HG03135 (cell line): ENCODE data around the gene KIF6.

Source experiments
- ATAC-seq: cut with Tn5 transposase; IDR thresholded peaks from one replicate; pipeline ENCODE4 v1.9.1; 2021; ENCODE audit warnings: mild to moderate bottlenecking, moderate library complexity; ENCODE audit not compliant: unreplicated experiment

The KIF6 gene

DNA sequence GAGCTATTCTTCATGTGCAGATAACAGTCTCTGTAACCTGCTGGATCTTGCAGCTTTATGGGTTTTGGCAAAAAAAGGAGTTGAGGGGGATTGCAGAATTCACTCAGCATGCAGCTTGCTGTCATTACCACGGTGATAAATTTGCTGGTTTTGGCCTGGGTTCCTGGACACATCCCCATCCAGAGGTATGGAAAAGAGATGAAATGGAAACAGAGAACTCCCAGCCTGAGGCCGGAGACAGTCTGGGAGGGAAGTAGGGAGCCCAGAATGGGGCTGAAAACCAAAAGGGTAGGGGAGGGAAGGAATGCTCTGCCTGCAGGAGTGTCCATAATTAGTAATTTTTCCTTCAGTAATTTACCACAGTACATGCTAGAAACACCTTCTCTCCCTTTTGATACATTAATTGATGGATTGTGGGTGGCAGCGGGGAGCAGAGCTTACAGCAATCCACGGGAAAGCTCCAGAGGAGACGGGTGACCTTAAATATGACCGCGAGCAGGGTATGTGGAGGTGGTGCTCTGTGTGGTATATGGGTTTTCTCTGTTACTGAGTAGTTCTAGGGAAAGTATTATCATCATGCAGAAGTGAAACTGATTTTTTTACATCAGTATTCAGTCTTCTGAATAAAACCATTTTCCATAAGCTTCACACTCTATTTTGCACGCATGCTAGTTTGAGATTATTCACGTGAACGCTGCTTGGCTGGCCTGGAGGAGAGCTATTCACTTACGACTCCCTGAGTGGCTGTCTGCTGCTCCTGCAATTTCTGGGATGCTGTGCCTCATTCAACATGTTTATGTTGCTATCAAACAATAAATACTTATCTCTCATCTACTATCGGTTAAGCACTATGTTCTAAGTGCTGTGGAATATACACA lies 336.4 kb downstream of the KIF6 start:
- ATAC-seq = peak; percentile 68

GRCh38 chr6:39387785-39388184 lies 337.4 kb downstream of the KIF6 start:
- ATAC-seq = no peak

GRCh38 chr6:39386487-39386886 lies 338.7 kb downstream of the KIF6 start:
- ATAC-seq = no peak

DNA sequence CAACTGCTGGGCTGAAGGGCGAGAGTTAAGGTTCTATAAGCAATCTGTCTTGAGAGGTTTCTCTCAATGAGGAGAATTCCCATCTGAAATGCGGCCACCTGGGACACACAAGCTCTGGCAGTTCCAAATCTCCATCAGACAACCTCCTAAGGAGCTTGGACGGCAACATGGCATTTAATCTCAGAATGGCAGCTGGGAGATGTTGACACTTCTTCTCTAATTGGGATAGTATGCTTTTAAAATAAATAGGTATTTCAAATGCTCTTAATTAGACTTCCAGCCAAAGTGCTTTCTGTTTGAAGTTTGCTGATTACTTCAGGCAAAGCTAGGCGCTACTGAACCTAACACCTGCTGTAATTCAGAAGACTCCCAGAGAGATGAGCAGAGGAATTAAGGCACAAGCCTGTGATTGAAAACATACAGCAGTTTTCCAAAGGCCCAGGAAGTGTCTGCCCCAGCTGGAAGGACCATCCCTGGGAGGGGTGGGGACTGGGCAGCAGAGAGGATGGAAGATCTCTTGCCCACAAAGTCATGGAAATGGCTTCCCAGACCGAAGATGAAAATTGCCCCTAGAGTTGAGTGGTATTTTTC lies 343.6 kb downstream of the KIF6 start:
- no peak for ATAC-seq

GRCh38 chr6:39380837-39381549 lies 344.2 kb downstream of the KIF6 start:
- no peak for ATAC-seq

- ATAC-seq = no peak
Observed at GRCh38 chr6:39378960-39379425, 346.2 kb downstream of the KIF6 start.

DNA sequence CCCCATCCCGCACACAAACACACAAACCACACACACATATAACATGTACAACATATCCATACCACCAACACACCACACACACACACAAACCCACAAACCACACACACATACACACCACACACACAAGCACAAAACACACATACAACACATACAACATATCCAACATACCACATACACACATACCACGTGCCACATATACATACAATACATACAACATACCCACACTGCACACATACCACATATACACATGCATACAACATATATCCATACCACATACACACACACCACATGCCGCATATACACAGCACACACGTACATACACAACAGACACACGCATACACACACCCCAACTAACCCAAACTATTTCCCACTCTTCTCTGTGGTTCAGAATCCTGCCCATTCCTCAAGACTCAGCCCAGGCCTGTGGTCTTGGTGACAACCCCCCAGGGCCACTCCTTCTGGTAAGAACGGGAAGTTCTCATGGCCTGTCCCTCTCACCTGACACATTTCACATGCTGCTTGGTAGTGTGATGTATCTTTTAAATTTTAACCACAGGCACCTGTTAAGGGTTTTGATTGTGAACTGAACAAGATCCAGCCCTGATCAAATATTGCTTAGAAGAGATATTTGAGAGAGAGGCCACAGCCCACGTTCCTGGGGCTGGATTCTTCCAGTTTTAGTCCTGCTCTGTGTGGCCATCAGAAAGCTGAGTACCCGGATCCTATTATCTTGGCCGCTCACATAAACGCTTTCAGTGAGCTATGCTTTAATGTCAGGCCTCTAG lies 346.8 kb downstream of the KIF6 start:
- ATAC-seq = no peak

DNA sequence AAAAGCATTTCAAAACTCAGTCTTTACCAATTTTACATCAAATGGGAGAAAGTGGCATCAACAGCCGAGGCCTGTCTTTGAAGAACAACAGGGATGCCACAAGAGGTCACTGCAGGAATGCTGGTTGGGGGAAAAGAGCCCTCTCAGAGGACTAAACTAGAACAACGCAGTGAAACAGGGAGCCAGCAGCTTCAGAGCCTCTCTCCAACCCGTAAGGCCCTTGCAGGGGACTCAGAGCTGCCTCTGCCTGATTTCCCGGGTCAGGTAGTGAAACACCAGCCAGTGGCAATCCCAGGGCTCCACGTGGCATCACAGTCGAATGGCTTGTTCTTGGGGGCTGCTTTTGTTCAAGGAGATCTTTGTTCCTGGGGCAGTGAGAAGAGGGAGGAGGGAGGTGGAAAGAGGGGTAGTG lies 347.7 kb downstream of the KIF6 start:
- ATAC-seq = no peak

- no peak for ATAC-seq
Observed at GRCh38 chr6:39375405-39375804, 349.8 kb downstream of the KIF6 start.

GRCh38 chr6:39370390-39370789 lies 354.8 kb downstream of the KIF6 start:
- no peak for ATAC-seq

DNA sequence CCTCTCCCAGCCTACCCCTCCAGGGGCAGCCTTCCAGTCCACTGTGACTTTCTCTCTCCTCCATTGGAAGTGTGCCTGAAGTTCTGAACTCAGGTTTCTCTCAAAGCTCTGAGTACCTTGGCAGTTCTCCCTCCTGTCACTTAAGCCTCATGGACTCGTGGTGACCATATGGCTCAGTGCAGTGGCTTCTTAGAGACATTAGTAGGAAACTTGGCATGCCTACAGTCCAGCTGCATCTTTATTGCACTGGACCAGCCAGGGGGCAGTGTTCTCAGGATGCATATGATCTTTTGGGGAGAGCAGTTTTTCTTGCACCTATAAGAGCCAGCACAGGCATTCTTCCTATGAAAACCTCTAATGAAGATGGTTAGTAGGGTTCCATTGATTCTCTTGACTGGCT lies 355.2 kb downstream of the KIF6 start:
- no peak for ATAC-seq

- no peak for ATAC-seq
Observed at GRCh38 chr6:39367700-39368099, 357.5 kb downstream of the KIF6 start.

DNA sequence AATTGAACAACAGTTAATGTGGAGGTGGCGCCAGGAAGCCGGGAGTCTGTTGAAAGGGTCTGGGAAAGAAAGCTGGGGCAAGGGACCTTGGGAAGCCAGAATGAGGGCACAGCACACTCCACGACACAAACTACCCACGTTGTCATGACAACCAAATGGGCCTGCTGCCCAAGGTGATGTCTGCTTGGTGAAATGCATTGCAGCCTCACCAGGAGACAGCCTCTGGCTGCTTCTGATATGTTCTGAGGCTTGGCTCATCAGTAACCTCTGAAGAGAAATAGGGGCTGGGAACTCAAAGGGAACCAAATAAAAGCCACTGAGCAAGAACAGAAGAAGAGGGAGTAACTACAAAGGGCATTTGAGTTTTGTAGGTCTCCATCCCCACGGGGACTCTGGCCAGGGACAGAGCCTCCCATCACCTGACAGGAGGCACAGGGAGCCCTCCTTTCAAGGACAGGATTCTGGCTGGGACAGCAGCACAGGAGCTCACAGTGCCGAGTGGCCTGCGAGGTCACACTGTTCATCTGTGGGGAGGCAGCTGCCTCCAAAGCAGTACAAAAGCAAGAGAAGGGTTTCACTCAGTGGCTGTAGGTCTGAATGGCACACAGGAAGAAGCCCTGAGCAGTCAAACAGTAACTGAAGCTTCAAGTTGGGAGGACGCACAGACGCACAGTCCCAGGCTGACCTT lies 358.1 kb downstream of the KIF6 start:
- no peak for ATAC-seq

- no peak for ATAC-seq
Observed at GRCh38 chr6:39365281-39366074, 359.7 kb downstream of the KIF6 start.

GRCh38 chr6:39363280-39363679 lies 361.9 kb downstream of the KIF6 start:
- ATAC-seq = no peak

DNA sequence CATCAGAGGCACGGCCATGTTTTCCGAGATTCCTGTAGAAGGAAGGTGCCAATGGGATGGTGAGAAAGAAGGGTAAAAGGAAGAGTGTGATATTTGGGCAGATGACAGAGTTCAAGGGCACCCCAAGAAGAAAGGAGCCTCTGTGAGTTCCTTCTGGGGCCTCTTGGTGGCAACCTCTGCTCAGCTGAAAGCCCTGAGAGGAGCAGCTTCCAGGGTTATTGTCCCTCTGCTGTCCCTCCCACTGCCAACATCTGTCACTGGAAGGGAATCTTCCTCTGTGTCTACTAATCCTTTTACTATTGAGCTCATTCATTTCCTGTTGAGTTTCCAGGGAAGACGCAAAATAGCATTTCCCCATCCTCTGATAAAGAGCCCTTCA lies 362.7 kb downstream of the KIF6 start:
- no peak for ATAC-seq

DNA sequence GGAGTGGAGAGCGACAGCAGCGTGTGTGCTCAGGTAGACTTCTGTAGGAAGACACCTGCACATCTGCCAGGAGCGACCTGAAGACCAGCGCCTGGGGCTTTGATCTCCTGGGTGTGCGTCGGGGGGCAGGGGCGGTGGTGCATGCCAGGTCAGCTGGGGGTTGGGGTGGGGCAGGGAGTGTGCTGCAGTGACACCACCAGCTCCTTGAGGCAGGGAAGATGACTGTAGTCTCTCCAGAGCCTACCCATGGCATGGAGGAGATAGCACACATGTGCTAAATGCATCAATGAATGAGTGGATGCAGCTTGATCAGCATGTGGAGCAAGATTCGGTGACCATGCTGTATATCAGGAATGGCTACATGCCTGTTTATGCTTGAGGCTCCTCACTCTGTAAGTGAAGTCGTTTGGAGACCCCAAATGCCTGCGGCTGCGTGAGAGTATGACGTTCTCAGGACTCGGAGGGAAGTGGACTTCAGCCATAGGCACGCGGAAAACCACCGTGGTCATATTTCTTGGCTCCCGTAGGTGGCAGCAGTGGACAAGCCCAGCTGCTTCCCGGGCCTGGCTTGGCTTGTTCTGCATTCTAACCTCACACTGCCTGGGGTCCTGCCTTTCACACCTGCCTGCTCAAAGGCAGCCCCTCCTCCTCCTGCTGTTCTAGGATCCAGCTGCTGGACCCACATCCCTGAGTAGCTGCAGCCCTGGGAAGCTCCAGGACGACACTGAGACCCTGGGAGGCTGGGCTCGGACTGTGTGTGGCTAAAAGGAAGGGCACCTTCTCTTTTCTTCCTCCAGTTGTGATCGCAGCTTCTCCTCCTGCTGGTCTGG lies 363.3 kb downstream of the KIF6 start:
- peak; percentile 71 for ATAC-seq

DNA sequence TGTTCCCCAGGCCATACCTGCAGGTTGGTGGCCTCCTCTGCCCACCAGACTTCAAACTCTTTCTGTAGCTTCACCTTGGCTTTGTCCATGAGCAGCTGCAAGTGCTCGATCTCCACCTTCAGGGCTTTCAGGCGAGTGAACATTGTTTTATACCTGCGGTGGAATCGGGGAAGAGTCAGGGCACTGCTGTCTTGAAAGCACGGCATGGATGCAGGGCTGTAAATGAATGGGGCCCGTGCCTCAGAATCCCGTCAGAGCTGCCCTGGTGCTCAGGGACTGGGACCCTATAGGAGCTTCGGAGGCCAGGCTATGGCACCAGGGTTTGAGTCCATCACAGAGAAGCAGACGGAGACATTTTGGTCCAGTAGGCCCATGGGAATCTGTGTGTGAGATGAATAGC lies 364.8 kb downstream of the KIF6 start:
- no peak for ATAC-seq
